Measurements from ENCODE around the gene SMPD1.

- TF ChIP-seq CTCF (IDR thresholded peaks at IDR 0.05): peak; percentile 58 to 89 (median 76)
- no peak for TF ChIP-seq POLR2A (IDR thresholded peaks at IDR 0.05)
- no peak for TF ChIP-seq POLR2AphosphoS5 (IDR thresholded peaks at IDR 0.05)
- TF ChIP-seq EP300 (IDR thresholded peaks at IDR 0.05): no peak
Observed at GRCh38 chr11:6443269-6444003, 53.2 kb downstream of the SMPD1 start.
